Glomerular endothelial cell (primary cell): ENCODE results near the gene MRPL23. TPM values are rescaled to one million over a fixed set of nuclear protein-coding genes. Genes with fewer than 3 reads are reported as not detected.

Experiments
- DNase-seq: peaks from one replicate; pipeline ENCODE4 v3.0.0-alpha.2; 2011; ENCODE audit warnings: low read depth, low spot score; ENCODE audit errors: extremely low read depth
- total RNA-seq: library from RNA; depleted of rRNA; stranded (reverse); fragments of >200 nt; gene quantifications from 2 replicates; pipeline ENCODE4 v1.2.3, GENCODE V29; 2015

MRPL23 gene
- total RNA-seq, 1 donor from 2014 or later, result 105 TPM

GRCh38 chr11:1988667-1989317, 41.7 kb downstream of the MRPL23 start:
- DNase-seq, result no peak

GRCh38 chr11:1989953-1990352, 42.8 kb downstream of the MRPL23 start:
- DNase-seq, result no peak

GRCh38 chr11:1990872-1991578, 43.9 kb downstream of the MRPL23 start:
- no peak for DNase-seq

GRCh38 chr11:1992111-1992510, 45.0 kb downstream of the MRPL23 start:
- no peak for DNase-seq

GRCh38 chr11:1994121-1994520, 47.0 kb downstream of the MRPL23 start:
- no peak for DNase-seq

GRCh38 chr11:1997755-1998154, 50.6 kb downstream of the MRPL23 start, which contains the start of gene H19:
H19 (minus strand) TSS chr11:1997842.
- no peak for DNase-seq

- no peak for DNase-seq
Measured at GRCh38 chr11:1998290-1998689, 51.2 kb downstream of the MRPL23 start.

GRCh38 chr11:1998861-1999260, 51.7 kb downstream of the MRPL23 start:
- no peak for DNase-seq

GRCh38 chr11:2002042-2002776, 55.1 kb downstream of the MRPL23 start:
- no peak for DNase-seq

- no peak for DNase-seq
Measured at GRCh38 chr11:2002807-2003206, 55.7 kb downstream of the MRPL23 start.

- DNase-seq, result no peak
Measured at GRCh38 chr11:2004466-2004865, 57.3 kb downstream of the MRPL23 start.

Other genes starting within 250 kb of the MRPL23 start
- gene IFITM10, start 196.7 kb upstream of the MRPL23 start, total RNA-seq, result 1.1 TPM in 1 of 2 replicates, not detected in the other
- gene CTSD, start 183.4 kb upstream of the MRPL23 start, total RNA-seq, result 671 and 739 TPM in 2 replicates
- not detected in 2 replicates for gene SYT8, start 112.3 kb upstream of the MRPL23 start, total RNA-seq
- gene TNNI2, start 108.4 kb upstream of the MRPL23 start, total RNA-seq, result not detected in 2 replicates
- 1.1 TPM in 1 of 2 replicates, not detected in the other for gene LSP1, start 94.2 kb upstream of the MRPL23 start, total RNA-seq
- gene PRR33, start 55.4 kb upstream of the MRPL23 start, total RNA-seq, result not detected in 2 replicates
- not detected in 2 replicates for gene TNNT3, start 27.6 kb upstream of the MRPL23 start, total RNA-seq
- gene H19, start 50.5 kb downstream of the MRPL23 start, total RNA-seq, result 91.3 and 154 TPM in 2 replicates
- 8.8 and 50.6 TPM in 2 replicates for gene IGF2, start 192.1 kb downstream of the MRPL23 start, total RNA-seq
- not detected in 2 replicates for gene INS, start 213.9 kb downstream of the MRPL23 start, total RNA-seq
- 0.23 TPM in 1 of 2 replicates, not detected in the other for gene TH, start 224.5 kb downstream of the MRPL23 start, total RNA-seq